GM18520 (cell line): ENCODE results near the gene ITIH4.

Experiments
- ATAC-seq: cut with Tn5 transposase; IDR thresholded peaks from one replicate; pipeline ENCODE4 v1.9.1; 2021; ENCODE audit not compliant: unreplicated experiment

Gene ITIH4

DNA sequence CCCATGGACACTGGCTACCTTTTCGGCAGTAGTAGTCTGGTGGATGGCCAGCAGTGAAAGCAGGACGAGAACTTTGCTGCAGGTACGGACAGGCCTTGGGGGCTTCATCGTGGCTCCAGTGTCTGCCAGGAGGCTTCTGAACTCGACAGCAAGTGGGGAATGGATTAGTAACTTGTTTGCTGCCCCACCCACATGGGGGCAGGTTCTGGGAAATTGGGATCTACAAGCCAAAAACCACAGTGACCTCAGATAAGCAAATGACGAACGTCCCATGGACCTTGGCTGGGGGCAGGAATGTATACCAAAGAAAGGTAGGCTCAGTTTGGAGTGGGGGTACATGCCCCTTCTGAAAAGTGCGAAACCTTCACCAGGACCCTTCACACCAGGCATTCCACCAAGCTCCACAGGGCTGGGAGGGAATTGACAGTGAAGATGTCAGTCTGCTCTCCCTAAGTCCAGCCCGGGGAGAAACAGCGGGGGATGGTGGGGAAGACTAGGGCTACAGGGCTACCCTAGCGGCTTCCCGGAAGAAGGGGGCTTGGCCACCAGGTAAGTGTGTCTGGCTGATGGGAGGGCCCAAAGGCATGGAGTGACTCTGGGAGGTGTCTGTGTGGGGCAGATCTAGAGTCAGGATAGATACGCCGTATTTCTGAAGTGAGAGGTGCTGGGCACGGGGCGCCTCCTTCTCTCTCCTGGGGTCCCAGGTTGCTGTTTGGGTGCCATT lies at the start of gene ITIH4:
Gene ITIH4 (minus strand): TSS at position 138 of the 724 bp plus-strand sequence. CDS start 30 bp downstream, at position 108.
- ATAC-seq, result no peak

DNA sequence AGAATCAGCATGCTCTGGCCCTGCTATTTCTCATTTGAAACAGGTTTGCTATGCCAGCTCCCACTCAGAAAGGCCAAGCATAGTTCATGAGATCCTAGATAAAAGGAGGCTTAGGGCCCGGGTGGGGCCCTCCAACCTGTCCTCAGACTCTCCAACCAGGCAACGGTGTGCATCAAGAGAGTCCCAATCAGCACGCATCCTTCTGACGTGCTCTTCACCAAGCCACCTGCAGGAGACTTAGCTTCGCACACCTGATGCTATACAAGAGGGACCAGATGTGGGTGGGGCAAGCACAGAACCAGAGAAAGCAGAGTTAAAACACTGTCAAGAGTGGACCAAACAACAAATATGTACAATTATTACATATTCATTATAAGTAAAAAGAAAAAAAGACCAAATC lies 49.6 kb upstream of the ITIH4 start:
- ATAC-seq, result no peak

- ATAC-seq, result no peak
Measured at GRCh38 chr3:52879581-52879980, 49.1 kb upstream of the ITIH4 start.

DNA sequence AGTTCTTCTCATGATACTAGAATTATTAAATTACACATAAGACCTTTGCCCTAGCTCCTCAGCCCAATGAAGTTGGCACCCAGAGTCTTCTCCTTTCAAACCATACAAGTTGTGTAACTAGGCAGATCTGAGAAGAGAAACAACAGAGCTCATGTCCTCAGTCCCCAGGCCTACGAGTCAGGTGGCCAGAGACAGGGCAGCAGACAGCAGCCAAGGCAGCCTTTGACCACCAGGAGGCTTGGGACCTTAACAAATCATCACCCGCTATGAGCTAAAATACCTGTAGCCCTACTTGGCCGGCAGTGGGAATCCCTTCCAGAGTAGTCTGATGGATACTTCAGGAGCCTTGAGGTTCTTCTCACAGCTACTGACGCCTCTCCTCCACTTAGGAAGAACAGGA lies 48.6 kb upstream of the ITIH4 start:
- no peak for ATAC-seq

- no peak for ATAC-seq
Measured at GRCh38 chr3:52877085-52877484, 46.6 kb upstream of the ITIH4 start.

- no peak for ATAC-seq
Measured at GRCh38 chr3:52874864-52875587, 44.6 kb upstream of the ITIH4 start.

GRCh38 chr3:52874160-52874701 lies 43.8 kb upstream of the ITIH4 start:
- no peak for ATAC-seq

DNA sequence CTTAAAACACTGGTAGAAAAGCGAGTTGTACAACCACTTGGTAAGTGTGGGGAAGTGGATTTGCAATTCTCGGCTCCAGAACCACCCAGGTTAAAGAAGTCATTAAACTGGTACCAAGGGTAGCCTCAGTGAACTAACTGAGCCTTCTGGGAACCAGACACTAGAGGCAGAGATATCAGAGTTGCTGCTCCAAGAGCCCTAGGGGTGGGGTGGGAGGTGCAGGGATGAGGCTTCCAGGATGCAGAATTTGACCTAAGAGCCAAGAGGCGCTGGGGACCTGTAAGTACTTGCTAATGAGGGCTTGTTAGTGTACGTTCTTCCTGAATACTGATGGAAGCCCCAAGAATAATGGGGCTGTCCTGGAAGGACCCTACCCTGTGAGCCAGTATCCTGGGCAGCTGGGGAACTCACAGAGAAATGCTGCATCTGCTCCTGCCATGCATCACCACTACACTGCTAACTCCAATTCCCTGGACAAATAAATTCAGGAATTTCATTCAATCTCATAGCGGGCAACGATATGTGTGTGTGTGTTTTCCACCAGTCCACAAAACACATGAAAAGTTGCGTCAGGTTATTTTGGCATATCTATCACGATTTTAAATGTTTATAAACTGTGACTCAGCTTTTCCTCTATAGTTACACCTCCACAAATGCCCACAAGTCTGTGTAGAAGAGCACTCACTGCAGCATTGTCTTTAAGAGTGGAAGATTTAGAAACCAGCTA lies 43.1 kb upstream of the ITIH4 start:
- ATAC-seq, result no peak

DNA sequence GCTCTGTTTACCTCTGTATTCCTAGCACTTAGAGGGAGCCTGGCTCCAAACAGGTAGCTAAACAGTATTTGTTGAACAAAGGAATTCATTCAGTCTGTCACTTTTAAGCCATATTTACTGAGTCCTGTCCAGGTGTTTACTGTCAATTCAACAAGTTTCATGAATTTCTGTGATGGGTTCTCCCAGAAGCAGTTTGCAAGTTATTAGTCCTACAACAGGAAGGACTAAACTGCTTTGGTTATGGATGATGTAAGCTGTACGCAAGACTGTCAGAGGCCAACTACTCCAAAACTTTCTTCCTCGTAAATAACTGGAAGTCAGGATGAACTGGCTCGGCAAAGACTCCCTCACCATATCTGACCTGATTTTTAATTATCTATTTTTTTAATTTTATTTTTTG lies 41.8 kb upstream of the ITIH4 start:
- no peak for ATAC-seq

GRCh38 chr3:52871761-52872160 lies 41.3 kb upstream of the ITIH4 start:
- ATAC-seq, result no peak

DNA sequence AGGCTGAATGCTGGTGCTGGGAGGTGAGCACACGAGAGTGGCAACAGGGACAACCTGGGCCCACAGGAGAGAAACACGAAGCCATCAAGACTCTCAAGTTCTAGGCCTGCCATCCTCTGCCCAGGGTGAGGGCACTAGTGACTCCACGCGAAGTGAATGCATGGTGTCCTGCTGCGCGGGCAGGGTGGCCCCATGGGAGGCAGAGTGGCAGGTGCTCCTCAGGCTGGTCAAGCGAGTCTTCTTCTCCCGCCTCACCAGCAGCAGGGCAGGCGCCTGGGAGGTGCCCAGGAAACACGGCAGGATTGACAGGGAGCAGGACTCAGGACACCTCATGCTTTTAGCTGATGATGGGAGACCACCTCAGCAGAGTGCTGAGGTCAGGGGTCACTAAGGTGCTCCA lies 40.0 kb upstream of the ITIH4 start:
- ATAC-seq, result no peak

DNA sequence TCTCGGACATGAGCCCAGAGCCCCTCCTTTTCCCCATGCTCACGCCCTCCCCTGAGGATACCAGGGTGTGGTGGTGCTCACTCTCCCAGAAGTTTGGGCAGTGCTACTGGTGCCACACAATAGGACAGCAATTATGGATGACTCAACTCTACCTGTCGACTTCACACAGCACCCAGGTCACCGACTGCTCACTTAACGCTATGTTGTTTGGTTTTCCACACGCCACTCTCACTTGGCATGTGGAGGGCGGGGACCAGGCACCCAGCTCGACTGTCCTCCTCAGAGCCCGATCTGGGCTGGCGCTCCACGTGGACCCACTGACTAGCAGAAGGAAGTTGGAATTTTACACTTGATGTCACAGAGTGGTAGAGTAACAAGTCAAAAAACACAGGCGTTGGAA lies 36.0 kb upstream of the ITIH4 start:
- no peak for ATAC-seq

GRCh38 chr3:52865994-52866393 lies 35.5 kb upstream of the ITIH4 start:
- no peak for ATAC-seq

- ATAC-seq, result no peak
Measured at GRCh38 chr3:52860424-52860768, 29.9 kb upstream of the ITIH4 start.

DNA sequence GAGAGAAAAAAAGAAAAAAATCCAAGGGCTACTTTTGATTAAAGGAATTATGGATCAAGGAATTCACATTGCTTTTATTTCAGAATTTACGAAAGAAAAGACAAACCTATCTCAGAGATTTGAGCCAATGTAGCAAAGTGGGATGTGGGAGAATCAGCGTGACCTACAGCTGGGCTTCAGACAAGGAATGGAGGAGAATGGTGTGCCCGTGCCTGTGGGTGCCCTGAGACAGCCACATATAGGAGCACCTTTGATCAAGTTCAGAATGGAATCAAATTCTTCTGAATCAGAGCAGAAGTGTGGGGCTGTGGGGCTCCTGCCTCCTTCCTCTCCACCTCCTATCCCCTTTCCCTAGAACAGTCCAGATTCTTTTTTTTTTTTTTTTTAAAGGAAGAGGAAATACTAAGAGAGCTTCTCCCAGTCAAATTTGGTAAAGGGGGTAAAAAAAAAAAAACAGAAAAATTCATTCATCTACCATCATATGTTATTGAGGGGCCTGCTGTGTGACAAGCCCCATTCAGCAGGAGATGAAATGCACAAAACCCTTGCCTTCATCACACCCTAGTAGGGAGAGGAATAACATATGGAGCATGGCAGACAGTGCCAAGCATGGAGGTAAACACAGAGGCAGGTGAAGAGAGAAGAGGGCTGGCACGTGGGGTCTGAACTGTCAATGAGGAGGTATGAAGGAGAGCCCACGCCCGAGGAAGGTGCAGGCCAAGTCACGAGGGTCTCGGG lies 29.4 kb upstream of the ITIH4 start:
- no peak for ATAC-seq

DNA sequence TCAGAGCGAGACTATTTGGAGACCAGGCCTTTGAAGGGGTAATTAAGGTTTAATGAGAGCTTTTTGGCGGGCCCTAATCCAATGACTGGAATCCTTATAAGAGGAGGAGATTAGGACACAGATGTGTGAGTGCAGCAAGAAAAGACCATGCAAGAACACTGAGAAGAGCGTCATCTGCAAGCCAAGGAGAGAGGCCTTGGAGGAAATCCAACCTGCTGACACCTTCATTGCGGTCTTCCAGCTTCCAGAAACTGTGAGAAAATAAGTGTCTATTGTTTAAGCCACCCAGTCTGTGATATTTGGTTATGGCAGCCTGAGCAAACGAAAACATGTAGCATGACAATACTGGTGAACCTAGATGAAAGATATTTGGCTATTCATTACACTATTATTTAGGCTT lies 27.4 kb upstream of the ITIH4 start:
- no peak for ATAC-seq

GRCh38 chr3:52857133-52857532 lies 26.7 kb upstream of the ITIH4 start:
- ATAC-seq, result no peak

- ATAC-seq, result no peak
Measured at GRCh38 chr3:52856666-52857065, 26.2 kb upstream of the ITIH4 start.

DNA sequence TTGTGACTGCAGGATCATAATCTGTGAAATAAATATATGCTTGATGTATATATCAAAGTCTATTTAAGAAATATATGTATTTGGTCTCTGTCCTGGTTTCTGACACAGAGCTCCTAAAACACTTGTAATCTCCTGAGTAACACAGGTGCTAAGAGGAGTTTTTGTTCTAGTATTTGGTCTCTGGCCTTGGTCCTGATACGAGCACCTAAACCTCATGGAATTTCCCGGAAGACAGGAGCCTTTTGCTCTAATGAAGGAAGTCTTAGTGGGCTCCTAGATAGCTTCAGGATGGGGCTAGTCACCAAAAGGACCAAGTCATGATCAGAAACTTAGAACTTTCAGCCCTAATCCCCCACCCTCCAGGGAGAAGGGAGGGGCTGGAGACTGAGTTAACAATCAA lies 23.5 kb upstream of the ITIH4 start:
- ATAC-seq, result no peak

DNA sequence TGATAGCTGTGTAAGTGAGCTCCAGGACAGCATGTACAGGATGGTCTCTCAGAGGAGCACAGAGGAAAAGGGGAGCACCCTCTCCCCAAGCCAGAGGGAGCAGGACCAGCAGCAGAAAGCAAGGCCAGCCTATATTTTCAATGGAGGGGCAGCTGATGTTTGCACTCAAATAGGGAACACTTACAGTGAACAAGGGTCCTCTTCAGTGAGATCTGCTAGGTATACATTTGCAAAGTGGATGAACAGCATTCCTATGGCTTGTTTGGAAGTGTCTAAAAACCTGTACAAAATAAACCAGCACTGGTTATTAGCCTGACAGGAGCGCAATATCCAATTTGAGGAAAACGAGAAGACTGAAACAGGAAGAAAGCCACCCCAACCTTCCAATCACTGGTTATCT lies 21.9 kb upstream of the ITIH4 start:
- no peak for ATAC-seq

DNA sequence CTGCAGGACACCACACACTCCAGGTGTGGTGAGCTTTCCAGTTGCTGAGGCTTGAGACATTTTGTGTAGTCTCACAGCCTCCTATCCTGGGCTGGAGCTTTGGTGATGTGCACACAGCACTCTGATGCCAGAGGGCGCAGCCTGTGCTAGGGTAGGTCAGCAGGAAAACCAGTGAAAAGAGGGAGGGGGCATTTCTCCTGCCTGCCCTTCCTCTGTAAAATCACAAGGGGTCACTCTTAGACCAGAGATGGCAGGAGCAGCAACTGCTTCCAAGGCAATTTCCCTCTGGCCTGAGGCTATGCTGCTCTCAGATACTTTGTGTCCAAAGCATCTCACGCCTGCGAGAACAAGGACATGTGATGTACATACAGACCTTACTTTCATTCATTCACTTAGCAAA lies 20.9 kb upstream of the ITIH4 start:
- no peak for ATAC-seq
